ENCODE results near the gene PRKCZ. TPM values are rescaled to one million over a fixed set of nuclear protein-coding genes. Genes with fewer than 3 reads are reported as not detected.

Gene PRKCZ
- total and polyA plus RNA-seq, 5 donors from 2014 or later: 11.0 to 42.7 (median 13.6) TPM

GRCh38 chr1:2105781-2106524 lies 55.7 kb downstream of the PRKCZ start:
- no peak overlapping the region for H3K4me3 ChIP-seq (ENCODE audit: low read depth, low read length)
- Mint-ChIP-seq H3K9me3 (no peaks in the 10 kb centered on the region), H3K27ac (no peak overlapping the region), H3K27me3 (no peaks in the 10 kb centered on the region), H3K4me1 (peaks cover 0 to 7% (median 3%) of the 10 kb centered on the region in 4 donors), H3K36me3 (peaks cover 14% of the 10 kb centered on the region), H3K4me3 (no peak overlapping the region)
- no peaks in the 10 kb centered on the region for H3K9me3 ChIP-seq (ENCODE audit: control insufficient read depth in 2 of 2, low read length in 2 of 2)
- no peak overlapping the region for H3K27ac ChIP-seq (ENCODE audit: insufficient read depth, low read length, poor library complexity, severe bottlenecking)
- H3K4me1 ChIP-seq (ENCODE audit: control insufficient read depth, insufficient read depth, low read length, poor library complexity, severe bottlenecking): no peaks in the 10 kb centered on the region
- H3K36me3 ChIP-seq (ENCODE audit: control insufficient read depth, insufficient read depth, low read length): no peaks in the 10 kb centered on the region
- DNase-seq: no peak
- ATAC-seq (ENCODE audit: low read depth in 2 of 2): no peak
- H3K27me3 ChIP-seq (ENCODE audit: control insufficient read depth, insufficient read depth, low read length): no peaks in the 10 kb centered on the region

- H3K27ac Mint-ChIP-seq: no peak overlapping the region
- H3K36me3 Mint-ChIP-seq: peaks cover 9% of the 10 kb centered on the region
- H3K4me1 Mint-ChIP-seq: no peaks in the 10 kb centered on the region
- H3K27me3 ChIP-seq (ENCODE audit: control insufficient read depth, insufficient read depth, low read length): no peaks in the 10 kb centered on the region
- H3K36me3 ChIP-seq (ENCODE audit: control insufficient read depth, insufficient read depth, low read length): no peaks in the 10 kb centered on the region
- ATAC-seq (ENCODE audit: low read depth in 2 of 2): no peak
- no peak overlapping the region for H3K4me3 ChIP-seq (ENCODE audit: low read depth, low read length)
- no peak overlapping the region for H3K27ac ChIP-seq (ENCODE audit: insufficient read depth, low read length, poor library complexity, severe bottlenecking)
- H3K9me3 Mint-ChIP-seq: no peaks in the 10 kb centered on the region
- DNase-seq: no peak
- no peaks in the 10 kb centered on the region for H3K27me3 Mint-ChIP-seq
- no peaks in the 10 kb centered on the region for H3K9me3 ChIP-seq (ENCODE audit: control insufficient read depth in 2 of 2, low read length in 2 of 2)
- no peak overlapping the region for H3K4me3 Mint-ChIP-seq
- H3K4me1 ChIP-seq (ENCODE audit: control insufficient read depth, insufficient read depth, low read length, poor library complexity, severe bottlenecking): no peaks in the 10 kb centered on the region
Observed at GRCh38 chr1:2106659-2107405, 56.6 kb downstream of the PRKCZ start.

GRCh38 chr1:2107586-2108212 lies 57.5 kb downstream of the PRKCZ start:
- no peak for DNase-seq
- H3K36me3 ChIP-seq (ENCODE audit: control insufficient read depth, insufficient read depth, low read length): no peaks in the 10 kb centered on the region
- no peak overlapping the region for H3K4me3 ChIP-seq (ENCODE audit: low read depth, low read length)
- ATAC-seq (ENCODE audit: low read depth in 2 of 2): no peak
- no peak overlapping the region for H3K27ac ChIP-seq (ENCODE audit: insufficient read depth, low read length, poor library complexity, severe bottlenecking)
- H3K9me3 Mint-ChIP-seq: no peaks in the 10 kb centered on the region
- H3K4me3 Mint-ChIP-seq: no peak overlapping the region
- no peaks in the 10 kb centered on the region for H3K9me3 ChIP-seq (ENCODE audit: control insufficient read depth in 2 of 2, low read length in 2 of 2)
- no peak overlapping the region for H3K27ac Mint-ChIP-seq
- H3K27me3 ChIP-seq (ENCODE audit: control insufficient read depth, insufficient read depth, low read length): no peaks in the 10 kb centered on the region
- H3K4me1 Mint-ChIP-seq: peaks cover 0 to 2% (median 0%) of the 10 kb centered on the region in 4 donors
- no peaks in the 10 kb centered on the region for H3K4me1 ChIP-seq (ENCODE audit: control insufficient read depth, insufficient read depth, low read length, poor library complexity, severe bottlenecking)
- H3K36me3 Mint-ChIP-seq: peaks cover 9% of the 10 kb centered on the region
- H3K27me3 Mint-ChIP-seq: no peaks in the 10 kb centered on the region

- Histone ChIP-seq H3K4me3 (ENCODE audit: low read depth, low read length) (no peak overlapping the region), H3K27me3 (ENCODE audit: control insufficient read depth, insufficient read depth, low read length) (no peaks in the 10 kb centered on the region), H3K4me1 (ENCODE audit: control insufficient read depth, insufficient read depth, low read length, poor library complexity, severe bottlenecking) (no peaks in the 10 kb centered on the region), H3K9me3 (ENCODE audit: control insufficient read depth in 2 of 2, low read length in 2 of 2) (no peaks in the 10 kb centered on the region), H3K36me3 (ENCODE audit: control insufficient read depth, insufficient read depth, low read length) (no peaks in the 10 kb centered on the region), H3K27ac (ENCODE audit: insufficient read depth, low read length, poor library complexity, severe bottlenecking) (no peak overlapping the region)
- peaks cover 0 to 2% (median 0%) of the 10 kb centered on the region in 4 donors for H3K4me1 Mint-ChIP-seq
- H3K9me3 Mint-ChIP-seq: no peaks in the 10 kb centered on the region
- H3K36me3 Mint-ChIP-seq: peaks cover 6% of the 10 kb centered on the region
- ATAC-seq (ENCODE audit: low read depth in 2 of 2) (no peak), DNase-seq (no peak)
- no peaks in the 10 kb centered on the region for H3K27me3 Mint-ChIP-seq
- H3K27ac Mint-ChIP-seq: no peak overlapping the region
- H3K4me3 Mint-ChIP-seq: no peak overlapping the region
Observed at GRCh38 chr1:2108213-2108876, 58.1 kb downstream of the PRKCZ start.

GRCh38 chr1:2108877-2109580 lies 58.8 kb downstream of the PRKCZ start:
- Histone ChIP-seq H3K9me3 (ENCODE audit: control insufficient read depth in 2 of 2, low read length in 2 of 2) (no peaks in the 10 kb centered on the region), H3K36me3 (ENCODE audit: control insufficient read depth, insufficient read depth, low read length) (no peaks in the 10 kb centered on the region), H3K27ac (ENCODE audit: insufficient read depth, low read length, poor library complexity, severe bottlenecking) (no peak overlapping the region), H3K4me1 (ENCODE audit: control insufficient read depth, insufficient read depth, low read length, poor library complexity, severe bottlenecking) (no peaks in the 10 kb centered on the region), H3K27me3 (ENCODE audit: control insufficient read depth, insufficient read depth, low read length) (no peaks in the 10 kb centered on the region), H3K4me3 (ENCODE audit: low read depth, low read length) (no peak overlapping the region)
- no peak overlapping the region for H3K4me3 Mint-ChIP-seq
- H3K27me3 Mint-ChIP-seq: no peaks in the 10 kb centered on the region
- peaks cover 4% of the 10 kb centered on the region for H3K36me3 Mint-ChIP-seq
- peaks cover 0 to 2% (median 0%) of the 10 kb centered on the region in 4 donors for H3K4me1 Mint-ChIP-seq
- H3K9me3 Mint-ChIP-seq: no peaks in the 10 kb centered on the region
- H3K27ac Mint-ChIP-seq: no peak overlapping the region
- DNase-seq (no peak), ATAC-seq (ENCODE audit: low read depth in 2 of 2) (no peak)

- H3K36me3 Mint-ChIP-seq: peaks cover 4% of the 10 kb centered on the region
- no peak overlapping the region for H3K27ac Mint-ChIP-seq
- Histone ChIP-seq H3K4me1 (ENCODE audit: control insufficient read depth, insufficient read depth, low read length, poor library complexity, severe bottlenecking) (no peaks in the 10 kb centered on the region), H3K27ac (ENCODE audit: insufficient read depth, low read length, poor library complexity, severe bottlenecking) (no peak overlapping the region), H3K27me3 (ENCODE audit: control insufficient read depth, insufficient read depth, low read length) (no peaks in the 10 kb centered on the region), H3K9me3 (ENCODE audit: control insufficient read depth in 2 of 2, low read length in 2 of 2) (no peaks in the 10 kb centered on the region), H3K4me3 (ENCODE audit: low read depth, low read length) (no peak overlapping the region), H3K36me3 (ENCODE audit: control insufficient read depth, insufficient read depth, low read length) (no peaks in the 10 kb centered on the region)
- no peaks in the 10 kb centered on the region for H3K27me3 Mint-ChIP-seq
- H3K4me3 Mint-ChIP-seq: no peak overlapping the region
- DNase-seq: no peak
- peaks cover 0 to 2% (median 0%) of the 10 kb centered on the region in 4 donors for H3K4me1 Mint-ChIP-seq
- H3K9me3 Mint-ChIP-seq: no peaks in the 10 kb centered on the region
- ATAC-seq (ENCODE audit: low read depth in 2 of 2): no peak
Observed at GRCh38 chr1:2109581-2110021, 59.4 kb downstream of the PRKCZ start.

- Mint-ChIP-seq H3K27ac (no peak overlapping the region), H3K4me3 (no peak overlapping the region), H3K4me1 (peaks cover 0 to 5% (median 0%) of the 10 kb centered on the region in 4 donors), H3K36me3 (peaks cover 4% of the 10 kb centered on the region), H3K9me3 (no peaks in the 10 kb centered on the region), H3K27me3 (no peaks in the 10 kb centered on the region)
- DNase-seq (no peak), ATAC-seq (ENCODE audit: low read depth in 2 of 2) (no peak)
- Histone ChIP-seq H3K27me3 (ENCODE audit: control insufficient read depth, insufficient read depth, low read length) (no peaks in the 10 kb centered on the region), H3K36me3 (ENCODE audit: control insufficient read depth, insufficient read depth, low read length) (no peaks in the 10 kb centered on the region), H3K9me3 (ENCODE audit: control insufficient read depth in 2 of 2, low read length in 2 of 2) (no peaks in the 10 kb centered on the region), H3K4me3 (ENCODE audit: low read depth, low read length) (no peak overlapping the region), H3K27ac (ENCODE audit: insufficient read depth, low read length, poor library complexity, severe bottlenecking) (no peak overlapping the region), H3K4me1 (ENCODE audit: control insufficient read depth, insufficient read depth, low read length, poor library complexity, severe bottlenecking) (peaks cover 3% of the 10 kb centered on the region)
Observed at GRCh38 chr1:2110191-2110737, 60.1 kb downstream of the PRKCZ start.

All from CD4-positive, CD25-positive, alpha-beta regulatory T cell (primary cell).